GM12865 (cell line): Measurements from ENCODE around the gene SYCE3.
A peak's percentile ranks its signal among the peaks of the same experiment; 100 is the strongest.

Experiments used
- DNase-seq: peaks from one replicate; pipeline ENCODE4 v3.0.0; 2010; ENCODE audit warnings: low read depth
- H3K4me3 ChIP-seq: 2 replicates; pipeline ENCODE4 v1.5.1; 2011; ENCODE audit warnings: mild to moderate bottlenecking, low read depth, low read length, control low read depth
- CTCF ChIP-seq: IDR thresholded peaks from 2 replicates; pipeline ENCODE4 v1.5.1; 2011; ENCODE audit warnings: low read length, control low read depth, low read depth, inconsistent platforms; ENCODE audit not compliant: insufficient read depth; ENCODE audit errors: missing control alignments

SYCE3 gene

GRCh38 chr22:50584106-50585096 lies 21.7 kb upstream of the SYCE3 start:
- TF ChIP-seq CTCF = no peak
- H3K4me3 ChIP-seq = no peak overlapping the region
- no peak for DNase-seq

- DNase-seq = no peak
- TF ChIP-seq CTCF = no peak
- peak overlapping the region; percentile 84 for H3K4me3 ChIP-seq
Observed at GRCh38 chr22:50583294-50583861, 20.7 kb upstream of the SYCE3 start.

GRCh38 chr22:50582493-50583293 lies 20.0 kb upstream of the SYCE3 start, which contains the start of gene CHKB:
CHKB (minus strand) TSS chr22:50582849; CDS start chr22:50582781, 68 bp downstream.
- peak within 1 kb of the TSS; percentile 84 for H3K4me3 ChIP-seq

DNA sequence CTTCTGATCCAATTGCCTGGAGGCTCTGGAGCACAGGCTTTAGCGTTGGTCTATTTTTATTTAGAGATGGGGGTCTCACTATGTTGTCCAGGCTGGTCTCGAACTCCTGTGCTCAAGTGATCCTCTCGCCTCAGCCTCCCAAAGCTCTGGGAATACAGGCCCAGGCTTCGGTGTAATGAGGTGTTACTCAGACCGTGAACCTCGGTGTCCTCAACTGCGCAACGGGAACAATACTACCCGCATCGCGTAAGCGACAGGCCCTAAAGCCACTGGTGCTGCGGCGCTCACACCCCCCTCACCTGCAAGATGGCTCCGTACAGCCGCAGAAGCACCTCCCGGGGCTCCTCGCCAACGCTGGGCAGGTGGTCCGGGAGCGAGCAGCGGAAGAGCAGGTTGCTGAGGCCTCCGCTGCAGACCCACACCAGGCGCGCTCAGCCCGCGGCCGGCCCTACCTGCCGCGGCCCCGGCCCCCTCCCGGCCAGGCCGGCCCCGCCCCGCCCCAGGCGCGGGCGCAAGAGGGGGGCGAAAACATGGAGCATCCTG lies 19.3 kb upstream of the SYCE3 start:
- peak overlapping the region; percentile 84 for H3K4me3 ChIP-seq
- no peak for TF ChIP-seq CTCF
- peak; percentile 63 for DNase-seq

More at GRCh38 chr22:50582493-50583293, 20.0 kb upstream of the SYCE3 start, which contains the start of gene CHKB:
- no peak for TF ChIP-seq CTCF
- peak; percentile 99 for DNase-seq

DNA sequence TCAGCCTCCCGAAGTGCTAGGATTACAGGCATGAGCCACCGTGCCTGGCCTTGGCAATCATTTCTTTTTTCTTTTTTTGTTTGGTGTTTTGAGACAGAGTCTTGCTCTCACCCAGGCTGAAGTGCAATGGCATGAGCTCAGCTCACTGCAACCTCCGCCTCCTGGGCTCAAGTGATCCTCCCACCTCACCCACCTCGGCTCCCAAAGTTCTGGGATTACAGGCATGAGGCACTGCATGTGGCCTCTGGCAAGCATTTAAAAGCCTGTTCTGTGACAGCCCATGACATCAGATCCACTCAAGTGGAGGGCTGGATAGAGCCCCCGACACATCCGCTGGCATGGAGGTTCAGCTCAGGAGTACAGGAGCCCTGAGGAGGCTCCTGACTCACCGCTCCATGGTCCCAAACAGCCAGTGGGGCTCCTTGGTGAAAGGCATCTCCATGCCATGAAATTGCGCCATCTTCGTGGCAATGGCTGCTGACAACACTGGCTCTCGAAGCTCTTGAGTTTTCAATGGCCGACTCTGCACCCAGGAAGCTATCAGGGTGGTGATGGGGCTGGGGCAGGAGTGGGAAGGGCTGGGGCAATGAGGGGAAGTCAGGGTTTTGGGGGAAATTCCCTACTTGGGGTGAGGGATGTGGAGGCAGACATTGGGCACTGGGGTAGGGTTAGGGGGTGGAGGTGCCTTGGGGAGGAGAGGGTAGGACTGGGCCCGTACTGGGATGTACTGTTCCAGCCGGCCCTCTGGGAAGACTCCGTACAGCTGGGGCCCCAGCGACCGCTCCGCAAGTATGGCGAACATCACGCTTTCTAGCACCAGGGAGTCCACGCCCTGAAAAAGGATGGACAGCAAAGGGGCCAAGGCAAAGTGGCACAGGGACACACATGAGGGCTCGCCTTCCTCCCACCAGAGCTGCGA lies 18.6 kb upstream of the SYCE3 start:
- peak overlapping the region; percentile 84 for H3K4me3 ChIP-seq
- no peak for DNase-seq
- TF ChIP-seq CTCF = no peak
